ENCODE measurements around the gene ZSWIM8.
A peak's percentile ranks its signal among the peaks of the same experiment; 100 is the strongest.

The ZSWIM8 gene

GRCh38 chr10:73847031-73847430 lies 61.6 kb downstream of the ZSWIM8 start:
- DNase-seq: no peak

GRCh38 chr10:73848821-73849489 lies 63.5 kb downstream of the ZSWIM8 start:
- DNase-seq: peak; percentile 92

DNA sequence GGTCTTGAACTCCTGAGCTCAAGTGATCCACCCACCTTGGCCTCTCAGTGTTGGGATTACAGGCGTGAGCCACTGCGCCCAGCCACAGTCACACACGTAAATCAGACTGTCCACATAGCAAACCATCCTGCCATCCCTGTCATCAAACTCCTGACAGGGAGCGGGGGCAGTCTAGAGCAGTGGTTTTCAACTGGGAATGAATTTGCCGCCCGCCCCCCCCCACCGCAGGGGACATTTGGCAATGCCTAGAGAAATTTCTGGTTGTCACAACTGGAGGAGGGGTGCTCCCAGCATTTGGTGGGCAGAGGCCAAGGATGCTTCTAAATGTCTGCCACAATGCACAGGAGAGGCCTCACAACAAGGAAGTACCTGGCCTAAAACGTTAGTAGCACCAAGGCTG lies 64.8 kb downstream of the ZSWIM8 start:
- DNase-seq: no peak

DNA sequence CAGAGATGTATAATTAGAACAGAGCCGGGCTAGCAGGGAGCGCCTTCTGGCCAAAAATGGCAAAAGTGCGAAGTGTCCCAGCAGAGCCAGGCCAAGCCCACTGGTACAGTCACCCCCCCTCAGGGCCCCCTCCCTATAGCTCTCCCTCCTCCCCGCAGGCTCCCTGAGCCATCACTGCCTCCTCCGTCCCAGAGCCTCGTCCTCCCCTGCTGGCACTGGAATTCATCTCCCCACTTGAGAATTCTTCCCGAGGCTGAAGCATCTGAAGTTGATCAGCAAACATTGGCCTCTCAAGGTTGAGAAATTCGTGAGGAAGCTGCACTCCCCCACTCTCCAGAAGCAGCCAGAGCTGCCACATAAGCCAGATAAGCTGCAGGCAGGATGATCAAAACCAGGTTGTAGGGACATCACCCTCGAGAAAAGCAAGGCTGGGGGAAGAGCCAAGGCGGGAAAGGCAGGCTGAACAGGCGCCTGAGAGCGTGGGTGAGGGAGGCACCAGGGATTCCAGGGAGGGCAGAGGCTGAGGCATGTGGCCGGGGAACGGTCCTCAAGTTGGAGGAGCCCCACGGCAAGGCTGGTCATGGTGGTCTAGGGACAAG lies 65.6 kb downstream of the ZSWIM8 start:
- DNase-seq: no peak

All from CD4-positive, alpha-beta T cell treated with Interleukin-4 for 1 hour (primary cell).